Limb (tissue), 2 donors: Measurements from ENCODE around the gene FXYD2.
"Not testable (repeated sequence)": the region's sequence is repeated elsewhere in the genome, so short reads cannot be mapped to it uniquely, and the experiment has no call there.

Source experiments
- DNase-seq, 2 donors: peaks; one replicate each; pipeline ENCODE4 v3.0.0-alpha.2; 2016; ENCODE audit errors: extremely low spot score in 2 of 2

Gene FXYD2

GRCh38 chr11:117821431-117821830, 3.1 kb downstream of the FXYD2 start:
- DNase-seq, result no peak

GRCh38 chr11:117820516-117820915, 4.0 kb downstream of the FXYD2 start:
- no peak for DNase-seq

- no peak for DNase-seq
Observed at GRCh38 chr11:117820071-117820470, 4.5 kb downstream of the FXYD2 start.

GRCh38 chr11:117819096-117820040, 5.2 kb downstream of the FXYD2 start:
- peak; percentile 65 to 89 for DNase-seq

GRCh38 chr11:117818041-117818873, 6.3 kb downstream of the FXYD2 start:
- no peak for DNase-seq

- peak; percentile 82 to 92 for DNase-seq
Observed at GRCh38 chr11:117817368-117818040, 7.0 kb downstream of the FXYD2 start.

GRCh38 chr11:117816846-117817367, 7.6 kb downstream of the FXYD2 start:
- no peak for DNase-seq

- DNase-seq, result peak in 1 of 2 donors; percentile 70
Observed at GRCh38 chr11:117816151-117816741, 8.3 kb downstream of the FXYD2 start.

GRCh38 chr11:117815262-117815803, 9.2 kb downstream of the FXYD2 start:
- DNase-seq, result no peak

- peak in 1 of 2 donors; percentile 77 for DNase-seq
Observed at GRCh38 chr11:117814766-117815261, 9.7 kb downstream of the FXYD2 start.

- DNase-seq, result no peak
Observed at GRCh38 chr11:117814204-117814765, 10.3 kb downstream of the FXYD2 start.

GRCh38 chr11:117810056-117810451, 14.5 kb downstream of the FXYD2 start:
- not testable (repeated sequence) for DNase-seq

- DNase-seq, result peak; percentile 51 to 81
Observed at GRCh38 chr11:117809236-117810055, 15.1 kb downstream of the FXYD2 start.

GRCh38 chr11:117808784-117809183, 15.8 kb downstream of the FXYD2 start:
- no peak for DNase-seq

GRCh38 chr11:117807482-117808327, 16.8 kb downstream of the FXYD2 start:
- peak; percentile 75 to 82 for DNase-seq

- no peak for DNase-seq
Observed at GRCh38 chr11:117806846-117807245, 17.7 kb downstream of the FXYD2 start.

- no peak for DNase-seq
Observed at GRCh38 chr11:117805045-117805444, 19.5 kb downstream of the FXYD2 start.

GRCh38 chr11:117803896-117804295, 20.6 kb downstream of the FXYD2 start:
- DNase-seq, result no peak
